Measurements from ENCODE around the gene WT1.

- TF ChIP-seq, protein P1, sequence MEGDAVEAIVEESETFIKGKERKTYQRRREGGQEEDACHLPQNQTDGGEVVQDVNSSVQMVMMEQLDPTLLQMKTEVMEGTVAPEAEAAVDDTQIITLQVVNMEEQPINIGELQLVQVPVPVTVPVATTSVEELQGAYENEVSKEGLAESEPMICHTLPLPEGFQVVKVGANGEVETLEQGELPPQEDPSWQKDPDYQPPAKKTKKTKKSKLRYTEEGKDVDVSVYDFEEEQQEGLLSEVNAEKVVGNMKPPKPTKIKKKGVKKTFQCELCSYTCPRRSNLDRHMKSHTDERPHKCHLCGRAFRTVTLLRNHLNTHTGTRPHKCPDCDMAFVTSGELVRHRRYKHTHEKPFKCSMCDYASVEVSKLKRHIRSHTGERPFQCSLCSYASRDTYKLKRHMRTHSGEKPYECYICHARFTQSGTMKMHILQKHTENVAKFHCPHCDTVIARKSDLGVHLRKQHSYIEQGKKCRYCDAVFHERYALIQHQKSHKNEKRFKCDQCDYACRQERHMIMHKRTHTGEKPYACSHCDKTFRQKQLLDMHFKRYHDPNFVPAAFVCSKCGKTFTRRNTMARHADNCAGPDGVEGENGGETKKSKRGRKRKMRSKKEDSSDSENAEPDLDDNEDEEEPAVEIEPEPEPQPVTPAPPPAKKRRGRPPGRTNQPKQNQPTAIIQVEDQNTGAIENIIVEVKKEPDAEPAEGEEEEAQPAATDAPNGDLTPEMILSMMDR (IDR thresholded peaks at IDR 0.05) = no peak
- TF ChIP-seq POLR2A (IDR thresholded peaks at IDR 0.05) (no peak), POLR2AphosphoS5 (IDR thresholded peaks at IDR 0.05) (no peak), EP300 (IDR thresholded peaks at IDR 0.05) (no peak)
These were observed 34.5 kb upstream of the WT1 start for GRCh38 chr11:32469791-32470190.

Data from gastroesophageal sphincter (tissue), 3 donors.